ENCODE data around the gene MEGF10. TPM values are rescaled to one million over a fixed set of nuclear protein-coding genes. Genes with fewer than 3 reads are reported as not detected.

Gene MEGF10
- polyA plus RNA-seq, 3 donors = not detected

DNA sequence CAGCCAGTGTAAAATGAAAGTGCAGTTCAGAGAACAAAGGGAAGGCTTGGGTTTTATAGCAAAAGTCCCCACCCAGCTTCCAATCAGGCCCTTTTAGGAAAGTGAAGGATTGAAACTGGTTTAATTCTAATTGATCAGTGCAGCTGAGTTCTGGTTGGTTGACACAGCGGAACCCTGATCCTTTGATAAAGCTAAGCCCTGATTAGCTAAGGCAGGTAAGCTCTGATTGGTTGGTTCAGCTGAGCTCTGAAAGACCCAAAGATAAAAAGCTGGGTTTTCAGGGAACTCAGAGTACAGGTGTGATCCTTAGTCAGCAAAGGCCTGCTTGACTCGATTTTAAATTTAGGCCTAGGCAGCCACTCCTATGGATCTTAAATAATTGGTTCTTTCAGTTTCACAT lies 156.0 kb downstream of the MEGF10 start:
- Histone ChIP-seq H3K27ac (ENCODE audit: low read depth in 1 of 2, low read length in 2 of 2) (no peak overlapping the region), H2AFZ (ENCODE audit: insufficient read depth, low read depth, low read length, poor library complexity, severe bottlenecking) (no peak overlapping the region), H3K27me3 (ENCODE audit: control insufficient read depth in 2 of 2, insufficient read depth in 2 of 2, low read length in 2 of 2) (no peaks in the 10 kb centered on the region), H3K79me2 (ENCODE audit: insufficient read depth, low read length) (no peaks in the 10 kb centered on the region), H3K9ac (ENCODE audit: insufficient read depth, low read length, poor library complexity, severe bottlenecking) (no peak overlapping the region), H3K9me3 (replicated peaks in 1 of 2; ENCODE audit: control insufficient read depth in 1 of 2, insufficient read depth in 1 of 2, low read length in 2 of 2) (no peaks in the 10 kb centered on the region), H4K20me1 (ENCODE audit: insufficient read depth, low read length) (no peaks in the 10 kb centered on the region), H3K4me3 (replicated peaks in 1 of 3; ENCODE audit: low read depth in 2 of 3, low read length in 3 of 3) (no peak overlapping the region), H3K4me1 (ENCODE audit: control insufficient read depth in 1 of 2, insufficient read depth in 2 of 2, low read length in 2 of 2) (no peaks in the 10 kb centered on the region), H3K36me3 (replicated peaks in 1 of 2; ENCODE audit: control insufficient read depth in 1 of 2, insufficient read depth in 2 of 2, low read length in 2 of 2) (no peaks in the 10 kb centered on the region), H3K4me2 (replicated peaks; ENCODE audit: extremely low read depth, low read length, poor library complexity, severe bottlenecking) (no peak overlapping the region)
- peaks cover 0 to 2% (median 1%) of the 10 kb centered on the region in 3 donors for H3K27me3 Mint-ChIP-seq (ENCODE audit: low read depth in 3 of 3)
- H3K4me3 Mint-ChIP-seq = no peak overlapping the region
- no peak for DNase-seq
- no peaks in the 10 kb centered on the region for H3K9me3 Mint-ChIP-seq
- 93% methylated on average over 1 of the region's 2 CpGs for WGBS (ENCODE audit: insufficient coverage)
- H3K4me1 Mint-ChIP-seq = no peaks in the 10 kb centered on the region
- H3K27ac Mint-ChIP-seq = no peak overlapping the region
- intact Hi-C loops (cut with micrococcal nuclease) = no loop called here
- no peaks in the 10 kb centered on the region for H3K36me3 Mint-ChIP-seq
- TF ChIP-seq, protein P1, sequence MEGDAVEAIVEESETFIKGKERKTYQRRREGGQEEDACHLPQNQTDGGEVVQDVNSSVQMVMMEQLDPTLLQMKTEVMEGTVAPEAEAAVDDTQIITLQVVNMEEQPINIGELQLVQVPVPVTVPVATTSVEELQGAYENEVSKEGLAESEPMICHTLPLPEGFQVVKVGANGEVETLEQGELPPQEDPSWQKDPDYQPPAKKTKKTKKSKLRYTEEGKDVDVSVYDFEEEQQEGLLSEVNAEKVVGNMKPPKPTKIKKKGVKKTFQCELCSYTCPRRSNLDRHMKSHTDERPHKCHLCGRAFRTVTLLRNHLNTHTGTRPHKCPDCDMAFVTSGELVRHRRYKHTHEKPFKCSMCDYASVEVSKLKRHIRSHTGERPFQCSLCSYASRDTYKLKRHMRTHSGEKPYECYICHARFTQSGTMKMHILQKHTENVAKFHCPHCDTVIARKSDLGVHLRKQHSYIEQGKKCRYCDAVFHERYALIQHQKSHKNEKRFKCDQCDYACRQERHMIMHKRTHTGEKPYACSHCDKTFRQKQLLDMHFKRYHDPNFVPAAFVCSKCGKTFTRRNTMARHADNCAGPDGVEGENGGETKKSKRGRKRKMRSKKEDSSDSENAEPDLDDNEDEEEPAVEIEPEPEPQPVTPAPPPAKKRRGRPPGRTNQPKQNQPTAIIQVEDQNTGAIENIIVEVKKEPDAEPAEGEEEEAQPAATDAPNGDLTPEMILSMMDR (IDR thresholded peaks at IDR 0.05) = no peak

DNA sequence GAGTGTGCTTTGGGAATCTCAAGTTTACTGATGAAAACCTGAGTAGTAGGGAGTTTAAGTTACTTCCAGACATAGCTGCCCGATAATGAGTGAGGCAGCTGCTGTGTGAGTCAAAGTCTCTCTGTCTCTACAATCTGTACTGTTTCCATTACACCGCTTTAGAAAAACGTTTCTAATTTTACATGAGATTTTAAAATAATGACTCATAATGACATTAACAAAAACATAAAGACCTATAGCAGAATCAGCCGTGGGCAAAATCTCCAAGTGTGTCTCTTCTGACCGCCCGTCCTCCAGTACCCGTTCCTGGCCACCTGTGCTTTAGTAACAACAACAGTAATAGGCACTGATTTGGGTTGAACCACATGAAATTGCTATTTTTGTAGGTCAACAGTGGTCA lies 157.2 kb downstream of the MEGF10 start:
- TF ChIP-seq, protein P1 (IDR thresholded peaks at IDR 0.05) = no peak
- Mint-ChIP-seq H3K4me1 (no peaks in the 10 kb centered on the region), H3K9me3 (no peaks in the 10 kb centered on the region), H3K27ac (no peak overlapping the region), H3K36me3 (no peaks in the 10 kb centered on the region), H3K27me3 (ENCODE audit: low read depth in 3 of 3) (peaks cover 0 to 2% (median 1%) of the 10 kb centered on the region in 3 donors), H3K4me3 (no peak overlapping the region)
- Histone ChIP-seq H3K4me2 (replicated peaks; ENCODE audit: extremely low read depth, low read length, poor library complexity, severe bottlenecking) (no peak overlapping the region), H3K4me3 (replicated peaks in 1 of 3; ENCODE audit: low read depth in 2 of 3, low read length in 3 of 3) (no peak overlapping the region), H3K27ac (ENCODE audit: low read depth in 1 of 2, low read length in 2 of 2) (no peak overlapping the region), H3K4me1 (ENCODE audit: control insufficient read depth in 1 of 2, insufficient read depth in 2 of 2, low read length in 2 of 2) (no peaks in the 10 kb centered on the region), H3K27me3 (ENCODE audit: control insufficient read depth in 2 of 2, insufficient read depth in 2 of 2, low read length in 2 of 2) (no peaks in the 10 kb centered on the region), H3K9me3 (replicated peaks in 1 of 2; ENCODE audit: control insufficient read depth in 1 of 2, insufficient read depth in 1 of 2, low read length in 2 of 2) (no peaks in the 10 kb centered on the region), H2AFZ (ENCODE audit: insufficient read depth, low read depth, low read length, poor library complexity, severe bottlenecking) (no peak overlapping the region), H4K20me1 (ENCODE audit: insufficient read depth, low read length) (no peaks in the 10 kb centered on the region), H3K9ac (ENCODE audit: insufficient read depth, low read length, poor library complexity, severe bottlenecking) (no peak overlapping the region), H3K79me2 (ENCODE audit: insufficient read depth, low read length) (no peaks in the 10 kb centered on the region), H3K36me3 (replicated peaks in 1 of 2; ENCODE audit: control insufficient read depth in 1 of 2, insufficient read depth in 2 of 2, low read length in 2 of 2) (no peaks in the 10 kb centered on the region)
- intact Hi-C loops (cut with micrococcal nuclease) = no loop called here
- DNase-seq = no peak
- WGBS (ENCODE audit: insufficient coverage) = 88% methylated on average over 3 of the region's 7 CpGs
